T-helper 2 cell (primary cell): ENCODE data around the gene CNNM3.

Experiments
- DNase-seq, 5 experiments: peaks; one replicate each; pipeline versions ENCODE4 v3.0.0 to v3.0.0-alpha.2; 2012 to 2022

CNNM3 gene

GRCh38 chr2:96879545-96880040 lies 63.5 kb downstream of the CNNM3 start:
- no peak for DNase-seq

GRCh38 chr2:96880891-96881273 lies 64.8 kb downstream of the CNNM3 start:
- no peak for DNase-seq

GRCh38 chr2:96881349-96882195 lies 65.5 kb downstream of the CNNM3 start:
- no peak for DNase-seq

- DNase-seq = no peak
These were observed 66.2 kb downstream of the CNNM3 start for GRCh38 chr2:96882230-96882629.

- DNase-seq = no peak
These were observed 66.8 kb downstream of the CNNM3 start for GRCh38 chr2:96882906-96883305.

GRCh38 chr2:96883306-96883705 lies 67.2 kb downstream of the CNNM3 start:
- no peak for DNase-seq
